ENCODE measurements around the gene TOMM40. TPM values are rescaled to one million over a fixed set of nuclear protein-coding genes. Genes with fewer than 3 reads are reported as not detected.

Gene TOMM40
- total and polyA plus RNA-seq, 2 of the 13 experiments (the other 11 are each of a cell fraction or from before 2014, with no cell fraction given), result 72.0 to 110 TPM

- TF ChIP-seq PRDM10 (CRISPR knock-in tag; IDR thresholded peaks at IDR 0.05; ENCODE audit: low read depth), result no peak; the same call in 1 of the 2 replicates
- no peak for TF ChIP-seq FOSL1 (CRISPR knock-in tag; IDR thresholded peaks at IDR 0.05; ENCODE audit: borderline replicate concordance)
- no peak for TF ChIP-seq ZNF564 (CRISPR knock-in tag; IDR thresholded peaks at IDR 0.05)
- TF ChIP-seq ZNF567 (CRISPR knock-in tag; IDR thresholded peaks at IDR 0.05; ENCODE audit: borderline replicate concordance), result no peak
- no peak for TF ChIP-seq ZNF580 (CRISPR knock-in tag; IDR thresholded peaks at IDR 0.05; ENCODE audit: borderline replicate concordance, low read depth)
- no peak for TF ChIP-seq KIAA2018 (CRISPR knock-in tag; IDR thresholded peaks at IDR 0.05; ENCODE audit: borderline replicate concordance)
- no peak for TF ChIP-seq TCF7L2 (IDR thresholded peaks at IDR 0.05; ENCODE audit: low read depth, low read length)
- TF ChIP-seq KMT2B (CRISPR knock-in tag; IDR thresholded peaks at IDR 0.05), result no peak
- peak; percentile 75; the same call in 1 of the 2 replicates for TF ChIP-seq ZNF570 (CRISPR knock-in tag; IDR thresholded peaks at IDR 0.05; ENCODE audit: borderline replicate concordance)
- no peak for TF ChIP-seq SMAD3 (CRISPR knock-in tag; IDR thresholded peaks at IDR 0.05)
- peak; percentile 98 for TF ChIP-seq TFE3 (CRISPR knock-in tag; IDR thresholded peaks at IDR 0.05)
- no peak for TF ChIP-seq ZNF569 (CRISPR knock-in tag; IDR thresholded peaks at IDR 0.05; ENCODE audit: borderline replicate concordance)
Measured at GRCh38 chr19:44905437-44906160, 14.5 kb downstream of the TOMM40 start, which contains the start of gene APOE (continued).

All from HepG2 (cell line).